PC-3 (cell line): Measurements from ENCODE around the gene ITGB1. TPM values are rescaled to one million over a fixed set of nuclear protein-coding genes. Genes with fewer than 3 reads are reported as not detected.
A peak's percentile ranks its signal among the peaks of the same experiment; 100 is the strongest.

Source experiments
- ATAC-seq: fragments of 200-7000 bp; cut with Tn5 transposase; 2 replicates; pipeline ENCODE4 v1.9.1; 2020; ENCODE audit warnings: mild to moderate bottlenecking, moderate library complexity
- BruUV-seq: library from RNA; stranded (reverse); fragments of 400-500 nt; replicated peaks from 2 replicates; lab custom pipeline; 2021; lab: Mats Ljungman, UMichigan
- CTCF ChIA-PET: fragments of 300-600 bp; sonication (Branson Sonifier 250); formaldehyde crosslinking; loops from one replicate; lab custom pipeline; 2022; ENCODE audit warnings: antibody characterized with exemption; lab: Charles Lee
- POLR2A ChIA-PET: fragments of 300-600 bp; sonication (Branson Sonifier 250); formaldehyde crosslinking; loops from one replicate; lab custom pipeline; 2022; ENCODE audit warnings: antibody characterized with exemption; ENCODE audit not compliant: unreplicated experiment; lab: Charles Lee
- DNase-seq: peaks from one replicate; pipeline ENCODE4 v3.0.0-alpha.2; 2015
- H2AFZ ChIP-seq: fragments of 300-600 bp; sonication (generic); 2 replicates; pipeline ENCODE4 v1.6.0; 2016; ENCODE audit warnings: antibody characterized with exemption, low read length
- H3F3A ChIP-seq: fragments of 300-600 bp; sonication (generic); one replicate; pipeline ENCODE4 v1.6.0; 2017; ENCODE audit warnings: antibody characterized with exemption, low read length, control low read depth, mild to moderate bottlenecking; ENCODE audit not compliant: unreplicated experiment
- H3K27ac ChIP-seq: fragments of 300-600 bp; sonication (generic); 2 replicates; pipeline ENCODE4 v1.5.1; 2016; ENCODE audit warnings: mild to moderate bottlenecking, low read length
- H3K27me3 ChIP-seq: fragments of 300-600 bp; sonication (generic); 2 replicates; pipeline ENCODE4 v1.6.1; 2016; ENCODE audit warnings: low read length, mixed read lengths
- H3K36me3 ChIP-seq: fragments of 300-600 bp; sonication (generic); 2 replicates; pipeline ENCODE4 v1.6.1; 2016; ENCODE audit warnings: low read depth, mixed run types, low read length, mixed read lengths
- H3K4me1 ChIP-seq: fragments of 300-600 bp; sonication (generic); 2 replicates; pipeline ENCODE4 v1.5.1; 2016; ENCODE audit warnings: low read length; ENCODE audit not compliant: insufficient read depth
- H3K4me2 ChIP-seq: fragments of 300-600 bp; sonication (generic); 2 replicates; pipeline ENCODE4 v1.6.0; 2016; ENCODE audit warnings: low read length
- H3K4me3 ChIP-seq: fragments of 300-600 bp; sonication (generic); 2 replicates; pipeline ENCODE4 v1.5.1; 2016; ENCODE audit warnings: mild to moderate bottlenecking, low read length, mixed read lengths
- H3K79me2 ChIP-seq: fragments of 300-600 bp; sonication (generic); 2 replicates; pipeline ENCODE4 v1.6.1; 2017; ENCODE audit warnings: low read length, mixed read lengths
- H3K9ac ChIP-seq: fragments of 300-600 bp; sonication (generic); 2 replicates; pipeline ENCODE4 v1.6.0; 2016; ENCODE audit warnings: mild to moderate bottlenecking, low read length
- H3K9me2 ChIP-seq: fragments of 300-600 bp; sonication (generic); replicated peaks from 2 replicates; pipeline ENCODE4 v1.6.1; 2016; ENCODE audit warnings: mixed run types, low read length, mixed read lengths
- H3K9me3 ChIP-seq: fragments of 300-600 bp; sonication (generic); 2 replicates; pipeline ENCODE4 v1.6.1; 2016; ENCODE audit warnings: low read length, mixed read lengths
- H4K20me1 ChIP-seq: fragments of 300-600 bp; sonication (generic); 2 replicates; pipeline ENCODE4 v1.6.1; 2016; ENCODE audit warnings: low read length, mixed read lengths
- EZH2 ChIP-seq: fragments of 300-600 bp; sonication (generic); IDR thresholded peaks from one replicate; pipeline ENCODE4 v1.6.1; 2017; ENCODE audit warnings: antibody characterized with exemption, mild to moderate bottlenecking, low read length; ENCODE audit not compliant: unreplicated experiment
- EZH2phosphoT487 ChIP-seq: fragments of 300-600 bp; sonication (generic); IDR thresholded peaks from 2 replicates; pipeline ENCODE4 v1.6.1; 2018; ENCODE audit warnings: mild to moderate bottlenecking, antibody characterized with exemption, low read length, borderline replicate concordance
- intact Hi-C: fragments of 100-400 bp; cut with micrococcal nuclease; formaldehyde crosslinking; loops from 2 replicates; pipeline ENCODE4 v1.9.0; 2023
- total RNA-seq: library from RNA; depleted of rRNA; stranded (reverse); fragments of >200 nt; gene quantifications from 2 replicates; pipeline ENCODE4 v1.2.3, GENCODE V29; 2014
- TF ChIP-seq, protein P1 (sequence below): fragments of 300-600 bp; sonication (generic); conservative IDR thresholded peaks from 2 replicates; pipeline ENCODE4 v1.5.1; 2017; ENCODE audit warnings: antibody characterized with exemption, low read depth, mild to moderate bottlenecking, low read length

Gene ITGB1
- total RNA-seq, 1 experiment from 2014 or later = 1,010 TPM

DNA sequence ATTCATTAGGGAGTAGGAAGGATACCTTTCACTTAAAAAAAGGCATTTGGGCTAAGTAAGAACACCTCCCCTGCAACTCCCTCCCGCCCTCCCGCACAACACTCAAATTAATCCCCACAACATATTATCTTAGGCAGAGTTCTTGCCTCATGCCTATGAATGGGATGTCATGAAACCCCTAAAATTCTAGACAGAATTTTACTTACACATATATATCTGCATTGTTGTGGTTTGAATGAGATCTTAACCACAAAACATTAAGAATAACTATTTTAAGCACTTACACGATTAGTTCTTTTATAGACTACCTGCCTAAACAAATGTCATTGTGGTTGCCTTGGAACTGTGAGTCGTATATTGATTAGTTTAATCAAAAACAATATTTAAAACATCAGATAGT lies 4.5 kb upstream of the ITGB1 start:
- no peaks in the 10 kb centered on the region for H3K9me2 ChIP-seq
- CTCF ChIA-PET = interaction anchor here (0.7 to 1.4 kb wide), 4 partner anchors 18 to 48 kb away, joined by 3 to 11 read pairs (median 7); no protein-coding TSS in a partner anchor

DNA sequence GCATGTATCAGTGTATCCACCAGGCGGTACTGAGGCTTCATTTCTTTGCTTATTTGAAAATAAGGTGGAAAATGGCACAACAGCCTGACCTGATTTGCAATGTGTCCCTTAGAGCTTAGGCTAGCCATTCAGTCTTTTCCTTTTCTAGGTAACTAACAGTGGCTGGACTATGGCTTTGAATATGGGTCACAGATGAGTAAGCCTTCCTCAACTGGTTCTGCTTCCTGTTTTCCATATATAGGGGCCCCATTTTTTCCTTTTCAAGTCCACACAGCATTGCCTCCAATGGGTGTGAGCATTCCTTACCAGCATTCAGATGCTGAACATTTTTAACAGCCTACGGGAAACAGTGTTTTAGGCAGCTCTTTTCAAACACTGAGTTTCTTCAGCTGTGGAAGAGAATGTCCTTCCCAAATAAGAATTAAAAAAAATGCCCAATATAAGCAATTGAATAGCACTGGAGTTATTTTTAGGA lies 3.9 kb upstream of the ITGB1 start:
- H3K27ac ChIP-seq = peak overlapping the region; percentile 72
- H3K4me2 ChIP-seq = peak overlapping the region; percentile 76
- H3K79me2 ChIP-seq = peaks cover 46% of the 10 kb centered on the region
- peak; percentile 95 for DNase-seq
- H2AFZ ChIP-seq = peak overlapping the region; percentile 54
- H3K4me1 ChIP-seq = peaks cover 49% of the 10 kb centered on the region
- H3K4me3 ChIP-seq = peak overlapping the region; percentile 42
- no peaks in the 10 kb centered on the region for H3K9me2 ChIP-seq
- intact Hi-C loops = loop anchor here (1.0 kb wide), 3 partner anchors 18 to 46 kb away; no protein-coding TSS in a partner anchor
- ChIA-PET POLR2A (interaction anchor here (0.6 to 1.5 kb wide), 2 partner anchors 19 to 427 kb away, joined by 9 to 13 read pairs; no protein-coding TSS in a partner anchor), CTCF (interaction anchor here (0.6 to 1.4 kb wide), 7 partner anchors 19 to 48 kb away, joined by 3 to 11 read pairs (median 5); no protein-coding TSS in a partner anchor)
- TF ChIP-seq EZH2phosphoT487 (no peak), EZH2 (no peak)
- TF ChIP-seq, protein P1, sequence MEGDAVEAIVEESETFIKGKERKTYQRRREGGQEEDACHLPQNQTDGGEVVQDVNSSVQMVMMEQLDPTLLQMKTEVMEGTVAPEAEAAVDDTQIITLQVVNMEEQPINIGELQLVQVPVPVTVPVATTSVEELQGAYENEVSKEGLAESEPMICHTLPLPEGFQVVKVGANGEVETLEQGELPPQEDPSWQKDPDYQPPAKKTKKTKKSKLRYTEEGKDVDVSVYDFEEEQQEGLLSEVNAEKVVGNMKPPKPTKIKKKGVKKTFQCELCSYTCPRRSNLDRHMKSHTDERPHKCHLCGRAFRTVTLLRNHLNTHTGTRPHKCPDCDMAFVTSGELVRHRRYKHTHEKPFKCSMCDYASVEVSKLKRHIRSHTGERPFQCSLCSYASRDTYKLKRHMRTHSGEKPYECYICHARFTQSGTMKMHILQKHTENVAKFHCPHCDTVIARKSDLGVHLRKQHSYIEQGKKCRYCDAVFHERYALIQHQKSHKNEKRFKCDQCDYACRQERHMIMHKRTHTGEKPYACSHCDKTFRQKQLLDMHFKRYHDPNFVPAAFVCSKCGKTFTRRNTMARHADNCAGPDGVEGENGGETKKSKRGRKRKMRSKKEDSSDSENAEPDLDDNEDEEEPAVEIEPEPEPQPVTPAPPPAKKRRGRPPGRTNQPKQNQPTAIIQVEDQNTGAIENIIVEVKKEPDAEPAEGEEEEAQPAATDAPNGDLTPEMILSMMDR = peak; percentile 62
- H4K20me1 ChIP-seq = peaks cover 5% of the 10 kb centered on the region
- H3K9ac ChIP-seq = peak overlapping the region; percentile 29
- peaks cover 4% of the 10 kb centered on the region for H3F3A ChIP-seq
- no peaks in the 10 kb centered on the region for H3K27me3 ChIP-seq
- no peaks in the 10 kb centered on the region for H3K9me3 ChIP-seq
- peak; percentile 16 for ATAC-seq
- H3K36me3 ChIP-seq = 0 out of 2 replicates have a peak, but pooled peaks cover 2% of the 10 kb centered on the region
- no TSS peak for BruUV-seq

More for the DNA sequence above, 4.5 kb upstream of the ITGB1 start:
- Histone ChIP-seq H4K20me1 (no peaks in the 10 kb centered on the region), H3K36me3 (no peaks in the 10 kb centered on the region), H3K9me3 (no peaks in the 10 kb centered on the region), H3F3A (peaks cover 4% of the 10 kb centered on the region), H3K9ac (no peak overlapping the region; the same call in 1 of the 2 replicates), H3K4me2 (peak overlapping the region; percentile 76), H3K4me3 (no peak overlapping the region), H3K4me1 (peaks cover 49% of the 10 kb centered on the region), H3K27me3 (no peaks in the 10 kb centered on the region), H3K27ac (peak overlapping the region; percentile 72), H2AFZ (no peak overlapping the region), H3K79me2 (peaks cover 40% of the 10 kb centered on the region)
- TF ChIP-seq EZH2 (no peak), EZH2phosphoT487 (no peak)
- TF ChIP-seq, protein P1 = no peak
- no peak for DNase-seq
- POLR2A ChIA-PET = no interaction called here
- intact Hi-C loops = loop anchor here (1.0 kb wide), 2 partner anchors 18 to 43 kb away; no protein-coding TSS in a partner anchor
- BruUV-seq = no TSS peak
- no peak for ATAC-seq
